Stimulated activated CD4-positive, alpha-beta T cell treated with anti-CD3 and anti-CD28 coated beads, Interleukin-1b, Interleukin-23, amount 100 ng/mL, for 4 hours (primary cell): ENCODE measurements around the gene PCCA.
"Not testable (repeated sequence)": the region's sequence is repeated elsewhere in the genome, so short reads cannot be mapped to it uniquely, and the experiment has no call there.

Experiments
- DNase-seq, 2 donors: peaks; one replicate each; pipeline ENCODE4 v3.0.0-alpha.2; 2020; ENCODE audit warnings: low read depth in 2 of 2

The PCCA gene, protein sequence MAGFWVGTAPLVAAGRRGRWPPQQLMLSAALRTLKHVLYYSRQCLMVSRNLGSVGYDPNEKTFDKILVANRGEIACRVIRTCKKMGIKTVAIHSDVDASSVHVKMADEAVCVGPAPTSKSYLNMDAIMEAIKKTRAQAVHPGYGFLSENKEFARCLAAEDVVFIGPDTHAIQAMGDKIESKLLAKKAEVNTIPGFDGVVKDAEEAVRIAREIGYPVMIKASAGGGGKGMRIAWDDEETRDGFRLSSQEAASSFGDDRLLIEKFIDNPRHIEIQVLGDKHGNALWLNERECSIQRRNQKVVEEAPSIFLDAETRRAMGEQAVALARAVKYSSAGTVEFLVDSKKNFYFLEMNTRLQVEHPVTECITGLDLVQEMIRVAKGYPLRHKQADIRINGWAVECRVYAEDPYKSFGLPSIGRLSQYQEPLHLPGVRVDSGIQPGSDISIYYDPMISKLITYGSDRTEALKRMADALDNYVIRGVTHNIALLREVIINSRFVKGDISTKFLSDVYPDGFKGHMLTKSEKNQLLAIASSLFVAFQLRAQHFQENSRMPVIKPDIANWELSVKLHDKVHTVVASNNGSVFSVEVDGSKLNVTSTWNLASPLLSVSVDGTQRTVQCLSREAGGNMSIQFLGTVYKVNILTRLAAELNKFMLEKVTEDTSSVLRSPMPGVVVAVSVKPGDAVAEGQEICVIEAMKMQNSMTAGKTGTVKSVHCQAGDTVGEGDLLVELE

DNA sequence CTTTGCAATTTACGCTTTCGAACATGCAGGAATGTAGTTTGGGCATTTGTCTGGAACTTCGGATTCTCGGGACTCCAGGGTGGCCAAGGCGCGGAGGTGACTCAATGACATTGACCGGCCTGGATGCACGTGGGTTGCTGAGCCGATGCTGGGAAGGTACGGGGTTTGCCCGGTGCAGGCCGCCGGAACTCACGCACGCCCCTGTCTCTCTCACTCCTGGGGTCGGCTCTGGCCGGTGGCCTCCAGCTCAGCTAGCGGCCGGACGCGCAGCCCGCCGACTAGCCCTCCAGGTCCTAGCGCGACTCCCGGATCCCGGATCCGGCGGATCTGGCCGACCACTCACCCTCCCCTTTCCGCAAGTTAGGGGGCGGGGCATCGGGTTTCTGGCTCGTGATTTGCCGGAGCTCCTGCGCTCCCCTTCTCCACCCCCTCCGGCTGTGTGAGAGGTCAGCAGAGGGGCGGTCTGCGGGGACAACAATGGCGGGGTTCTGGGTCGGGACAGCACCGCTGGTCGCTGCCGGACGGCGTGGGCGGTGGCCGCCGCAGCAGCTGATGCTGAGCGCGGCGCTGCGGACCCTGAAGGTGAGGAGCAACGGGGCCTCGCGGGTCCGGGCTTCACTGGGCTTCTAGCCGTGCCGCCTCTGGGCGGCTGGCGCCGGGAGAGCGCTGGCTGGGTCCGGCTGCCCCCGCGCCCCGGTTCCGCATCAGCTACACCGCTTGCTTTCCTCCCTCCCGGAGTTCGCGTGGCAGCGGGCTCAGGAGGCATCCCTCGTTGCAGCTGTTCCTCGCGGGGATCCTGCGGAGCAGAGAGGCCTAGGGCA lies at the start of gene PCCA:
PCCA (plus strand) TSS at position 450 of the 821 bp plus-strand sequence; CDS start at position 478, 28 bp downstream.
- DNase-seq: peak; percentile 47 to 73

DNA sequence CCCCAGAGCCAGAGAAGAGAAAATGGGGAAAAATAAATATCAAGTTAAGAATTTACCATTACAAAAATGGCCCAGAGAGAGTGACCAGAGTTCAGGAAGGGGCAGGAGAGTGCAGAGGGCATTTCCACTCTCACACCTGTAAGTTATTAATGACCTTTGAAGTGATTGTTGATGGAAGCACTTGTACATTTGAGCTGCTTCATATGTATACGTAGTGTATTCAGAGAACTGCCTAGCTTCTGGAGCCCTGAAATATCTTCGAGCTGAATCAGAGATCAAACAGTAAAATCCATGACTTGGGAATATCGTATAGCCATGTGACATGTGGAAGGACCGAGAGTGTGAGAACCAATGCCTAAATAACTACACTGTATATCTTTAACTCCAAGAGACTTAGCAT lies 49.2 kb upstream of the PCCA start:
- no peak for DNase-seq

DNA sequence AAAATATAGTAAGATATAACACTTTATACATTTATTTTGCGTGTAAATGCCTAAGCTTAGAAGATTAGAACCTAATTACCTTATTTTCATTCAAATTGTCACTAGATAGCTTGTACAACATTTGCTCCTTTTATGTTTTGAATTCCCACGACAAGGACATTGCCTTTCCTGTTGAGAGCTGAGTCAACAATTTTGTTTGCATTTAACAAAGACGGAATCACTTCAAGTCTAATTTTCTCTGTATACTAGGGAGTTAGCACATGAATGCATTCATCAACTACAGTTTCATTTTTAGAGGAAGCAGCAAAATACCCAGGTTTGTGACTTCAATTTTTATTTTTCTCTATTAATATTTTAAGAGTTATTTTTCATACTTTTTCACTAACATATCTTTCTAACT lies 48.7 kb upstream of the PCCA start:
- DNase-seq: no peak

DNA sequence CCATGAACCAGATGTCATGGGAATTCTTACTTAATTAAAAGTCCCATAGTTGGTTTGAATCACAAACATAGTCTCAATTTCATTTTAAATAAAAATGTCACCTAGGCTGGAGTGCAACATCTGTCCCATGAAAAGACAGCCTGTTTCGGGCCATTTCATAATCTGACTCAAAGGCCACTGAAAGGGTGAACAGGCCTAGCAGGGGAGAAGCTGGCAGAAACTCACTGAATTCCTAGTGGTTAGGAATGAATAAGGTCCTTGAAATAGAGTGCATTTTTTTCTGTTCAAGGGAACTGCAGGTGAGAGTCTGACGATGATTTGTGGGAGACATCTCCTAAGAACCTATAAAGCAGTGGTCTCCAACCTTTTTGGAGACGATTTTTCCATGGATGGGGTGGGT lies 44.0 kb upstream of the PCCA start:
- DNase-seq: no peak

DNA sequence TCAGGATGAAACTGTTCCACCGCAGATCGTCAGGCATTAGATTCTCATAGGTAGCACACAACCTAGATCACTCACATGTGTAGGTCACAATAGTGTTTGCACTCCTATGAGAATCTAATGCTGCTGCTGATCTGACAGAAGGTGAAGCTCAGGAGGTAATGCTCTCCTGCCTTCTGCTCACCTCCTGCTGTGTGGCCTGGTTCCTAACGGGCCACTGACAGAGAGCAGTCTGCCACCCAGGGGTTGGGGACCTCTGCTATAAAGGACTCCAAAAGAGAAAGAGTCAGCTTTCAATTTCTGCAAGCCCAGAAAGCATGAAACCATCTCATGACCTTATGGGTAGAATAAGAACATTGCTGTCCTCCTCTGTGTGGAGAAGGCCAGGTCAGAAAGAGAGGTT lies 43.5 kb upstream of the PCCA start:
- no peak for DNase-seq

DNA sequence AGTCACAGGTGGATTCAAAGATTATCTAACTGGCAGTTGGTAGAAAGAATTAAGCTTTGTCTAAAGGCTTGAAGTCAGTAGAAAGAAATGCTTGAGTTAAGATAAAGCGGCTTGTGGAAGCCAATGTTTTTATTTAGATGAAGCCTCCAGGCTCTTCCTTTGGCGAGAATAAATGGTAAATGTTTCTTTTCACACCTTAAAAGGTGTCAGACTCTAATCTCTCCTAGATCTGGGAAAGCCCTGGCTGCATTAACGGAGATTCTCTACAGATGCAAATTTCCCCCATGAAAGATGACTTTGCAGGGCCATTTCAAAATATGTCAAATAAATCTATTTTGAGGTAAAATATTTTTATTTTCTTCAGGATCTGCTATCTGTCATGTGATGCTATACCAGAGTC lies 37.8 kb upstream of the PCCA start:
- no peak for DNase-seq

DNA sequence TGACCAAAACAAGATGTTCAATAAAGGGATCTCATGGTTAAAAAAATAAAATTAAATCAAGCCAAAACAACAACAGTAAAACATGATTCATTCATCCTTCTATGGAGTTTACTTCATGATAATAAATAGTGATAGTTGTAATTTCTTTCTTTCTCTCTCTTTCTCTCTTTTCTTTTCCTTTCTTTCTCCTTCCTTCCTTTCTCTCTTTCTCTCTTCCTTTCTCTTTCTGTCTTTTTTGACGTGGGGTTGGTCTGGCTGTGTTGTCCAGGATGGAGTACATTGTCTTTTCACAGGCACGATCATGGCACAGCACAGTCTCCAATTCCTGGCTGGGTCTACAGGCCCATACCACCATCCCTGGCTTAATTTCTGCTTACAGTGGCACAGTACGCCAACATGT lies 29.1 kb upstream of the PCCA start:
- no peak for DNase-seq

DNA sequence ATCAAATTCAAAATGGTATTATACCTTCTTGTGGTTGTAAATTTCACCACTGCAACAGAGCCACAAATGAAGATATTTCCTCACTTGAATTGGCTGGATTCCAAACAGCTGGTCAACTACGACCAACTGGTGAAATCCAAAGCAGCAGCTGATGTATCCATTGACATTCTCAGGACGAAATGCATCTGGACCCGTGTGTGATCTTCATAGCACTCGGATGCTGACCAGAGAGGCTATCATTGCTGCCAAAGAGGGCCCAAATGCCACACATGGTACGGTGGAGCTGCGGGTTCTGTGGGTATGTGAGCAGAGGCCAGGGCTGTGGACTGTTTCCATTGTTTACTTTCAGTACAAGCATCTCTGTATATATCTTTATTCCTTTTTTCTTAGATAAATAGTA lies 25.6 kb upstream of the PCCA start:
- no peak for DNase-seq

DNA sequence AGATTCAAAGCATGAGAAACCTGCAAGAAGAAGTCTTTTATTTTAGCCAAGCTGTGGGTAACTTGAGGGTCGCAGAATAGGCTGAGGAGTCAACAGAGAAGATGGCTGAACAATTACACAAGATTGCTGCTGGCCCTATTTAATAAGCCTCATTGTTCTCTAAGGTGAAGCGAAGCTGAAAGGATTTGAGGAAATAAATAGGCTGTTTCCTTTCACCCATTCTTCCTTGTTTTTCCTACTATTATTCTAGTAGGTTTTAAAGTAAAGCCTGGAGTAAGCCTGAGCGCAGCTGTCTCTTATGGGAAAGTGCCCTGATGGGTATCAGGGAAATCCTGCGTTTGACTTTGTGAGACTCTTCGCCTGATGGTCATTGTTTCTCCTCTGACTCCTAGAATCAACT lies 25.0 kb upstream of the PCCA start:
- no peak for DNase-seq

DNA sequence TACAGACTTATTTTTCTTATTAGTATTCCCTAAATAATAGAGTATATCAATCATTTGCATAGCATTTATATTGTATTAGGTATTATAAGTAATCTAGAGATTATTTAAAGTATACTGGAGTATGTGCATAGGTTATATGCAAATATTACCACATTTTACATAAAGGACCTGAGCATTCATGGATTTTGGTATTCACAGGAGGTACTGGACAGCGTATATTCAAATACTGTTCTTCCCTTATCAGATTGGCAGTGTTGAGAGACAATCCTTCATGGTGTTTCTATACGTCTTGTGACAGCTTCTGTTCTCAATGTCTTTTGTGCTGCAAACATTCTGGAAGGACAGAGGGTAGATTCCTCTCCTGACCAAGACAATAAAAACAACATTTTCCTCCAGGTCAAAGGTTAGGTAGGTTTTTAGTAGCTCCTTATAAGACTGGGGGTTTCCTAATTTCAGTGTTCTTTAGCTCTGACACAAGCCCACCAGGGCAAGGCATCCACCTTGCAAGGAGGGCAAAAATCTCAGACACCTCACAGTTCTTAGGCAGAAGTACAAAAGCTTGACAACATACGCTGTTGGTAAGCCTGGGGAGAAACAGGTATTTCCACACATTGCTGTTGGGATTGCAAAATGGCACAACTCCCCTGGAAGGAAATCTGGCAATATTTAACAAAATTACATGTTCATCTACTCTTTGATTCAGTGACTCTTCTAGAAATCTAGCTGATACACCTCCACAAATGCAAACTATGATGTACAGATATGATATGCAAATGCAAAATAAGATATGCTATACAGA lies 20.6 kb upstream of the PCCA start:
- DNase-seq: no peak

DNA sequence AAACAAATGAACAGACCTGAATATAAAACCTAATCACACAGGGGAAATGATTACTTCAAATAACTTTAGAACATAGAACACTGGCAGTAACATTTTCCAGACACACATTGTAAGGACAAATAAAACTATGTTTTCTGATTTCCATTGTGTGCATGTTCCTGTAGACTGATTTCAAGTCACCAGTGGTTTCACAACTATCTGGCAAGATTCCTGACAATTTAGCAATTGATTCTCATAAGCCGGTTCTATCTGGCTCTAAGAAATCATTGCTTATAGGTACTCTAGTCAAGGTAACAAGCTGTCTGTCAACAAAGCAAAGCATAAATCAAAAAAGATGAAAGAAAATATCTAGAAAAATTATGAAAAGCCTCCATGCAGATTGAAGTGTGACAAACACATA lies 19.6 kb upstream of the PCCA start:
- no peak for DNase-seq

DNA sequence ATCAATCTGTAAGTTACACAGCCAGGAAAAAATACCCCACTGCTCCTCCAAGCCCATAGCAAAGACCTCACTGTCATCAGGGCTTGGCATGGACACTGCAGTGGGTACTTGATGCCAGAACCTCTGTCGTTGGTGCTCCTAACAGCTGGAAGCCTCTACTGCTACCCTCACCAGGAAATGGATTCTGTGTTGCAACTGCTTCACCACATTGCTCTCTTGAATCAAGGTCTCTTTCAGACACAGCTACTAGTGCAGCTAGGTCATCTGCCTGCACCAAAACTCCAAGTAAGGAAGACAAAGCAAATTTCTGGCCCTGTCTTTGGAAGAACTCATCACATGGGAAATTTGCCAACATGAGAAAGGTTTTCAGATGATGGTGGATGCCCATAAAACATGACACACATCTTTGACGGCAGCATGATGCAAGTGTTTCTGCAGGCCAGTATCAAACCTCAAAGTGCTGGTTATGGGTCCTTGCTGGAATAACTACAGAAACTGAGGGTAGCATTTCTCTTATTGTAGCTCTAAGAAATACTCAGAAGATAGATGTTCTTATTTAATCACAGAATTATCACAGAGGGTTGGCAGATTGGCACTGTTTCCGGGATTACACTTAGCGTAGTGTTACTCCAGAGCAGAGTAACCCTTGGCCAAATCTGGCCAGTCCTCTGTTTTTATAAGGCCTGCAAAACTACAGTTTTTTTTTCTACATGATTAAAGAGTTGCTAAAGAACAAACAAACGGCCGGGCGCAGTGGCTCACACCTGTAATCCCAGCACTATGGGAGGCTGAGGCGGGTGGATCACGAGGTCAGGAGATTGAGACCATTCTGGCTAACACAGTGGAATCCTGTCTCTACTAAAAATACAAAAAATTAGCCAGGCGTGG lies 12.9 kb upstream of the PCCA start:
- no peak for DNase-seq

DNA sequence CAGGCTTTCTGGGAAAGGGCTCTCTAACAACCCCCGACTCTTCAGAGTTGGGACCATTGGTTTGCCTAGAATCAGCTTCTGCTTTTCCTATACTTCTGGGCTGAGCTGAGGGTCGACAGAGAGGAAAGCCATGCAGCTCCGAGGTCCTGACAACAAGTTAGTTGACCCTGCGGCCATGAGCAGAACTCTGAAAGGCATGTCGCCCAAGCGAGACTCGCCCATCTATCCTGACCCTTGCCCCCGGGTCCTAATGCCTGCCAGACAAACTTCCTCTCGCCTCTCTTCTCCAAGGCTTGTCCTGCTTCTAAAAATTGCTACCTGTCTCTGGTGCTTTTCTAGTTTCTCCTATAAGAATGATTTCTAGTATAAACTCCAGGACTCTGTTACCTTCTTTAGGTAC lies 9.9 kb upstream of the PCCA start:
- not testable (repeated sequence) for DNase-seq

DNA sequence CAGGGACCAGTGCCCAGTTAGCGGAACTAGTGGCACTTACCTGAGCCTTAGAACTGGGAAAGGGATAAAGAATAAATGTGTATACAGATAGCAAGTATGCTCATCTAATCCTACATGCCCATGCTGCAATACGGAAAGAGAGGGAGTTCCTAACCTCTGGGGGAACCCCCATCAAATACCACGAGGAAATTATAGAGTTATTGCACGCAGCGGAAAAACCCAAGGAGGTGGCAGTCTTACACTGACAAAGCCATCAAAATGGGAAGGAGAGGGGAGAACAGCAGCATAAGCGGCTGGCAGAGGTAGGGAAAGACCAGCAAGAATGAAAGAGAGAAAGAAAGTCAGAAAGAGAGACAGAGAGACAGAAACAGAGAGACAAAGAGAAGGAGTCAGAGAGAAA lies 5.5 kb upstream of the PCCA start:
- DNase-seq: not testable (repeated sequence)

DNA sequence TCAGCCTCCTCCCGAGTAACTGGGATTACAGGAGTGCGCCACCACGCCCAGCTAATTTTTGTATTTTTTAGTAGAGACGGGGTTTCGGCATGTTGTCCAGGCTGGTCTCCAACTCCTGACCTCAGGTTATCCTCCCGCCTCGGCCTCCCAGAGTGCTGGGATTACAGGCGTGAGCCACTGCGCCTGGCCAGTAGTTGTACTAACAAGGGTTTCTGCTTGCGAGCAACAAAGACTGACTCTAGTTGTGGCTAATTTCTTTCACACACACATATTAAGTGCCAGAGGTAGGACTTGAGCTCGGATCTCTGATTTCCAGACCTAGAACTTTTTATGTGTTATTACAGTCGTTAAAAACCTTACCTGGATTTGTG lies 635 bp upstream of the PCCA start:
- DNase-seq: no peak

DNA sequence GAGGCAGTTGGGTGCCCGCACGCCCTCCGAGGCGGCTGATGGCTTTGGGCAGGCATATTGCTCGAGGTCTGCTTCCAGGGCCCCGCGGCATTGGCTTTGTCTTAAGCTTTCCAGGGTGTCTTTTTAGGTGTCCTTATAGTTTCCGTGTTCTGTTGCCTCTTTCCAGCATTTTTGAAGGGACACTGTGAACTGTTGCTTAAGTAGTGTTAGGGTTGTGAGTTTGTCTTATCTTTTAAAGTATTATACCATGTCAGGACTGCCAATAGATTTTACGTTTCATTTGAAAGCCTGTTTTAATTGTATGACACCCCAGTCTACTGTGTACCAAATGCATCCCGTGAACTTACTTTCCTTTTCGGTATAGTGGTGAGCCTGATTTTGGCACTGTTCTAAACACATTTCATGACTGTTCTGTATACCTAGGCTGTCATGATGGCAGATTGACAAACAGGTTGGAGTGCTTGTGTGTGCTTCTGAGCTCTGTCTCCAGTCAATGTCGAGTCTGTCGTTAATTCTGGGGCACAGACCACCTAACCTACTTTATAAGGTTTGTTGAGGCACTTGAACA lies 656 bp downstream of the PCCA start:
- peak in 1 of 2 donors; percentile 15 for DNase-seq

DNA sequence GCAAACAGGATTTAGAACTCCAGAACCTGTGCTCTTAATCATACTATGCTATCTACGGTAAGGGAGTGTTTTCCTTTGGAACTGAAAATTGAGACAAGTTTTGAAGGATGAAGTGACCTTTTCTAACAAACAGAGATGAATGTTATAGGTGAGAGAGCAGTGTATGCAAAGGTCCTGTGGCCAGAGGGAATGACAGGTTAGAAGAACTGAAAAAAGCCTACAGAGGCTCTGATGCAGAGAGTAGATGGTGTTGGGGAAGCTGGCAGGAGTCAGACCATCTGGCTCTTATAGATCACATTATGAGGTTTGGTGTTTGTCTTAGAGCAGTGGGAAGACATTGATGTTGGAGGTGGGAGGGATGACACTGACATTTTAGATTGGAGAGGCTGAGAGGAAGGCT lies 2.0 kb downstream of the PCCA start:
- DNase-seq: no peak

DNA sequence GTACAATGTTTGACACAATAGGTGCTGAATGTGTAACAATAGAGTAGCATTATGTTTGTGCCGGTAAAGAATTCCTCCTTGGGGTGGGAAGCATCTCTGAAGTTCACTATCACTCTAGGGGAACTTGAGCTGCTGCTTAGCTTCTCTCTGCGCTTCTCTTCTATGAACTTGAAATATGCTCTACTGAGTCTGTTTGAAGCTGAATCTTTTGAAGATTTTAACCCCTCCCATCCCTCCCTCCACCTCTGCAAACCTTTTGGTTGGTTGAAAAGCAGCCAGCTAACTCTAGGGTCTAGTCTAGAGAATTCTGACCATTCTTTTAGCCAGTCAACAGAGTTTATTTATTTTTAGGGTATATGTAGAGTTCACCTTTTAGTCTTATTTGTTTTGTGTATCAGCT lies 2.5 kb downstream of the PCCA start:
- no peak for DNase-seq

DNA sequence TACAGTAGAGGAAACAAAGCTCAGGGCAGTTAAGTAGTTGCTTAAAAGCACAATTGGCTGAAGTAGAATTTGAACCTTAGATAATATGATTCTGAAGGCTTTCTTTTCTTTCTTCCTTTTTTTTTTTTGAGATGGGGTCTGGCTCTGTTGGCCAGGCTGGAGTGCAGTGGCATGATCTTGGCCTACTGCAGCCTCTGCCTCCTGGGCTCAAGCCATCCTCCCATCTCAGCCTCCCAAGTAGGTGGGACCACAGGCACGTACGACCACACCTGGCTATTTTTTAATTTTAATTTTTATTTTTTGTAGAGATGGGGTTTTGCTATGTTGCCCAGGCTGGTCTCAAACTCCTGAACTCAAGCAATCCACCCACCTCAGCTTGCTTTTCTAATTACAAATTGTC lies 3.4 kb downstream of the PCCA start:
- not testable (repeated sequence) for DNase-seq

DNA sequence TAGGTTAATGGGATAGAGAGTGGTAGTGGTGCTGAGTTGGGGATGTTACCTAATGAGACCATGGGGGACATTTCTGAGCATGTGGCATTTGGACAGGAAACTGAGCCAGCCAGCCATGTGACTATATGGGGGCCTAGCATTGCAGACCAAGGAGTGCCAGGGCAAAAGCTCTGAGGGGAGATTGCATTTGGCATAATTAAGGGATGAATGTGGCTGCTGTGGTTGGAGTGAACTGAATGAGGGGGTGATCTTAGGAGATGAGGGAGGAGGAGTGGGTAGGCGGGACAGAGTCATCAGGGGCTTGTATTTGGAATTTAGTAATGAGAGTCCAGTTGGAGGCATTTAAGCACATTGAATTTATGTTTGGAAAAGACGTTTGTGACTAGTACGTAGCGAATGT lies 6.6 kb downstream of the PCCA start:
- DNase-seq: no peak
